HG02943 (cell line): ENCODE results near the gene SLC25A45.

Source experiments
- ATAC-seq: cut with Tn5 transposase; IDR thresholded peaks from one replicate; pipeline ENCODE4 v1.9.1; 2021; ENCODE audit warnings: mild to moderate bottlenecking, low read depth, moderate library complexity; ENCODE audit not compliant: unreplicated experiment

The SLC25A45 gene

GRCh38 chr11:65389294-65389980 is 7.0 kb upstream of the SLC25A45 start:
- ATAC-seq = no peak

DNA sequence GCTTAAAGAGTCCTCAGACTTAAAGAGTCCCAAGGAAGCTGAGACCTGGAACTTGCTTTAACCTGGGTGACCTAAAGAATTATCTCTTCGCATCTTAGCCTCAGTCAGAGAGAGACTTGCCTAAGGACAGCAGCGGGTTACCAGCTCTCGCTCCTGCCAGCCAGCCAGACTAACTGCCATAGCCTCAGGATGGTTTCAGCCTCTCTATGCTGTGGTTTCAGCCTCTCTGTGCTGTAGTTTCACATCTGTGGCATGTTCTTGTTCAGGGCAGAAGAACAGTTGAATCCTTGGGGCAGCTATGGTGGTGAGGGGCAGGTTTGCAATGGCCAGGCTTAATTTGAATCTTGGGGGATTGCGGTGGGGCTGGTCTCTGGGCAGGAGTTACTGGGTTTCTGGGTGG is 6.3 kb upstream of the SLC25A45 start:
- no peak for ATAC-seq

- no peak for ATAC-seq
Observed at GRCh38 chr11:65386307-65387140, 4.1 kb upstream of the SLC25A45 start, which contains the start of gene FRMD8. FRMD8 (plus strand) TSS chr11:65386637; CDS start chr11:65387037, 400 bp downstream.

- ATAC-seq = no peak
Observed at GRCh38 chr11:65384301-65384889, 1.9 kb upstream of the SLC25A45 start.

DNA sequence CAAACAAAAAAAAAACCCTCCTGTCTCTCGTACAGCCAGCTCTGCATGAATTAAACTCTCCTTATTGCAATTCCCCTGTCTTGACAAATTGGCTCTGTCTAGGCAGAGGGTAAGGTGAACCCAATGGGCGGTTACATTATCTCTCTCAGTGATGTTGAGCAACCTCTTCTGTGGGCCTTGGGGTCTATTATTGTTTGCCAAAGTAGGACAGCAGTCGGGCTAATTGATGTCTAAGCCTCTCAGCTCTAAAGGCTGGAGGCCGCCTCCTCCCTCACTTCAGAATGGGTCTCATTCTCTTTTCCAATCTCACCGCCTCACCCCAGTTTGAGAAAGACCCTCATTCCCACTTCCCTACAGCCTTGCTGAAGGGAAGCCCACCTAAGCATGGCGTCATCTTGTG is 1.3 kb upstream of the SLC25A45 start:
- no peak for ATAC-seq

DNA sequence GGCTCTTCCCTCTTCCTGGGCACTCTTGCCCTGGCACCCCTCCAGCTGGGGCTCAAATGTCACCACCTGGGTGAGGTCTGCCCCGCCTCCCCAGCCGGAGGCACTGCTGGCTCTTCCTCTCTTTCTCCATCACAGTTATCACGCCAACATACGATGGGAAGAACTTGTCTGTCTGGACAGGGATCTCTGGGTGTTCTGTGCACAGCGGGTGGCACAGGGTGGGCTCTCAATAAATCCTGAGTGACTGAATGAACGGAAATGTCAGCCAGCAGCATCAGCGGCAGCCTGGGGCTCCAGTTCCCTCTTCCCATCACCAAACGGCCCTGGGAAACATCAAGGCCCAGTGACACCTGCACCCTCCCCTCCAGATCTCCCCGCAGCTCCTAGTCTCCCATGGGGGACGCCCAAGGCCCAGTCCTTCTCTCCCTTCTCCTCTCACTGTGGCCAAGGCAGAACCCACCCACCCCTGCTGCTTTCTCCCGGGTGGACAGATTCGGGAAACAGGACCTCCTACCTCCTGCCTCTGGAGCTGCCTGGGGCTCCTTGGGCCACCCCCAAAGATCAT is 440 bp upstream of the SLC25A45 start:
- no peak for ATAC-seq

- ATAC-seq = peak; percentile 7
Observed at GRCh38 chr11:65381716-65382032, 772 bp downstream of the SLC25A45 start.

DNA sequence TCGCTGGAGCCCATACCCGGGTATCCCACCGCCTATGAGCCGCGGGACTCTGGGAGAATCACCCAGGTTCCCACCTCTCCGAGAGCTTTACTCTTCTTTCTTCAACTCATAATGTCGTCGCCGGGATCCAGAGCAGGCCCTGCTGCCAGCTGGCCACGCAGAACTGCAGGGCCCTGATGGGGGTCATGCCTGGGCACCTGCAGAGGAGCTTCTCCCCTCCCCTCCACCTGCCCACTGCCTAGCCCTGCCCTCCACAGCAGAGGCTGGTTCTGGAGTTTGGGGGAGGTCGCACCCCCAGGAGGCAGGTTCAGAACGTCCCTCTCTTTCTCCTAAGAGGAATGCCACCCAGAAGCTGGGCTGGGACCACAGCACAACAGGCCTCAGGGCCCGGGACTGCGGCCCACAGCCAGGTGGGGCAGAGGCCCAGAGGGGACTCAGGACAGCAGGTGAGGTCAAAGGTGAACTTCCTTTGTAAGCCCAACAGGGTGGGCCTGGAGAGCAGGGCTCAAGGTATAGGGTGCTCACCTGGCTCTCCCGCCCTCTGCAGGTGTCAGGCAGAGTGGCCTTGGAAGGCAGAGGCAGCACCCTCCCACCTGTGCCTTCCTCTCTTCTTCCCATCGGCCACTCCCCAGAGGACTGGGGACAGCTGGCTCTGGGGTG is 1.9 kb downstream of the SLC25A45 start:
- no peak for ATAC-seq

DNA sequence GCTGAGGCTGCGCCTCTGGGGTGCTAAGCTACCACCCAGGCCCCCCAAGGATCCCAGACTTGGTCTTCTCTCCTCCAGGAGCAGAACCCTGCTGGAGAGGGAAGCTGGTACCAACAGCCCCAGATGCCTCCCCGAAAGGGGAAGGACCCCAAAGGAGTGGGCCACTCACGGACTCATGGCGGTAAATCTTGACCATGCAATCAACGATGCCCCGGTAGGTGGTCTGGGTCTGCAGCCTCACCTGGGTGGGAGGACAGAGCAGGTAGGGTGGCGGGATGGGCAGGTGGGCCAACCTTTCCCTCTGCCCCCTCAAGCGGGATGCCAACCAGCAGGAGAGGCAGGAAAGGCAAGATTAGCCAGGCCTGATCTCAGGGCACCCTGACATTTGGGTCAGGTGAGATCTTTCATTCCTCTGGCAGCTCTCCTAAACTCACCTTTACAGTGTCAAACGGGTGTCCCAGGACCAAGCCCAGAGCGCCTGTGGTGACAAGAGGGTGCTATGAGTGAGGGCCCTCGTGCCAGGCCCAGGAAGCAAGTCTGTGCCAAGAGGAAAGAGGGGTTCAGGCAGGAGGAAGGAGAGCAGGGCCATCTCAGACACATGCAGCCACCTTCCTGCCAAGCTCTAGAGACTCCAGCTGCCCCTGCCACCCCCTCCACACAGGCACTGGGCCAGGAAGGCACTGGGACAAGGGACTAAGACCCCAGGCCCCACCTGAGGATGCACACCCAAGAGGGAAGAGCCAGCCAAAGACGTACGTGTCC is 2.6 kb downstream of the SLC25A45 start:
- ATAC-seq = no peak

- no peak for ATAC-seq
Observed at GRCh38 chr11:65378928-65379638, 3.4 kb downstream of the SLC25A45 start.

- ATAC-seq = no peak
Observed at GRCh38 chr11:65378208-65378927, 4.1 kb downstream of the SLC25A45 start.

DNA sequence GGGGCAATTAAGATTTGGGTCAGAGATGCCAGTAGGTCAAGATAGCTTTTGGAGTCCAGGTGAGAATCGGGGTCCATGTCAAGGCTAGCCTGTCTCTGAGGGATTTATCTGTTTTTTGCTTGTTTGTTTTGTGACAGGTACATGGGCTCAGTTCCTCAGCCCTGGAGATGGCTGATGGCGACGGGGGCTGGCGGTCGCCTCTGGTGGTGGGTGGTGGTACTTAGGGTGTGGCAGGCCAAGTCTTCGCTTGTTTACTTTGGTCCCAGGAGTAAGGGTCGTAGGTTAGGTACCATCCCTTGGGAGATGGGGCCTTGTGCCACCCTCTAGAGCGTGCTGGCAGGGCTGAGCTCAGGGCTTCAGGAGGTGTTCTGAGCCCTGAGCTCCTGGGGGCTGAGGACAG is 4.7 kb downstream of the SLC25A45 start:
- ATAC-seq = no peak

DNA sequence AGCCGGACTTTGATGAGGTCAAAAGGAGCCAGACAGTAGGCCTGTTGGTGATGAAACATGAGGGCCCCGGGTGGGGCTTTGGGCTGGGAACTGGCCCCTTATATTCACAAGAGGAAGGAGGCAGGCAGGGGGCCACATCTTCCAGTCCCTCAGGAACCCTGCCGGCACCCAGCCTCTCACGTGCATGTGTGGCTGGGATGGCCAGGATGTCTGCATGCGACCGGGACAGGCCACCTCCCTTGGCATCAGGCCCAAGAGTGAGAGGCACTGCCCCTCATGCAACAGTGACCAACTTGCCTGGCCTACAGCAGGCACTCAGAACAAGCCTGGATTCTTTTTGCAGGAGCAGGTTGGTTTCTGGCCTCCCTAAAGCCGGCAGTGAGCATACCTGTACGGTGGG is 5.4 kb downstream of the SLC25A45 start:
- ATAC-seq = no peak

DNA sequence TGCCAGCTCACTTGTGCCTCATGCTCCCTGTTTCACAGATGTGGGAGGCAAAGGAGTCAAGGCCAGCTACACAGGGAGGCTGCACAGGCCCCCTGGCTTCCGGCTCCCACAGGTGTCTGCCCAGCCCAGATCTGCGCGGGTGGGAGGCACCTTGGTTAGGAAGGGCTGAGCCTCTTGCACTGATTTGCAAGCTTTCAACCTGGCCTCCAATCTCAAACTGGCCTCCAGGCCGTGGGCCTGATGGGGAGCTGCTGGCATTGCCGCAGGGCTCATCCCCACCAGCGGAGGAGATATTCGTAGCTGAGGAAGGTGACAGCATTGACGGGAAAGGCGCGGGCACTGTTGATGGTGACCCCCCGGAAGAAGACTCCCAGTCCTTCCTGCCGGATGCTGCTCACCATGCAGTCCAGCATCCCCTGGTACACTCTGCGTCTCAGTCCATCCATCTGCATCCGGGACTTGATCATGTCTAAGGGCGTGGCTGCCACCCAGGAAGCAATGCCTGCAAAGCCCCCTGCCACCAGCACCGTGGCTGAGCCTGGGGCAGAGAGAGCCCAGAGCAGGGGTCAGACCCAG is 6.2 kb downstream of the SLC25A45 start:
- ATAC-seq = no peak

- no peak for ATAC-seq
Observed at GRCh38 chr11:65375012-65375411, 7.4 kb downstream of the SLC25A45 start.

DNA sequence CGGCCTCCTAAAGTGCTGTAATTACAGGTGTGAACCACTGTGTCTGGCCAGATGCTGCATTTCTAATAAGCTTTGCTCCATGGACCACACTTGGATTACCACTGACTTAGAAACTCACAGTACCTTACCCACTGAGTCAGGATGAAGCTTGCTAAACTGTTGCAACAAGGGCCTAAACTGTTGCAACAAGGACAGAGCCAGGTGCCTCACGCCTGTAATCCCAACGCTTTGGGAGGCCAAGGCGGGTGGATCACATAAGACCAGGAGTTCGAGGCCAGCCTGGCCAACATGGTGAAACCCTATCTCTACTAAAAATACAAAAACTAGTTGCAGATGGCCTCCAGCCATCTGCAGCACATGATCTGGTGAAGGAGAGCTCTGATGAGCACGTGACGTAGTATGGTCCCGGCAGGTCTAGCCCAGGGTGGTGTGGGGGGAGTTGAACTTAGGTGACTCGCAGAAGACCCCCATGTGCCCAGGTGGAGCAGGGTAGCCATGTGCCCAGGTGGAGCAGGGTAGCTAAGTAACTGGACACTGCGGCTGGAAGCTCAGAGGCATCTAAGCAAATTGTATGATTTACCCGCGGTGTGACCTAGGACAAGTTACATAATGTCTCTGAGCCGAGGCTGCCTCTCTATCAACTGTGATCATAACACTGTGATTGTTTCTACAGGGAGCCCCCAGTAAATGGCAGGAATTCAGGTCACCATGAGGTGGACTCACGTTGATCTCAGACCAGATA is 8.4 kb downstream of the SLC25A45 start:
- ATAC-seq = no peak

- ATAC-seq = no peak
Observed at GRCh38 chr11:65370659-65371049, 11.8 kb downstream of the SLC25A45 start.

- ATAC-seq = no peak
Observed at GRCh38 chr11:65366340-65366773, 16.1 kb downstream of the SLC25A45 start.
